SK-N-SH (cell line): ENCODE results near the gene TXNRD2. TPM values are rescaled to one million over a fixed set of nuclear protein-coding genes. Genes with fewer than 3 reads are reported as not detected.

Experiments used
- CTCF ChIA-PET: fragments of 300-600, 350-600 bp; formaldehyde crosslinking; extraction: SDS; loops from one replicate; lab custom pipeline; 2021; lab: Yijun Ruan, JAX
- POLR2A ChIA-PET: fragments of 350-600 bp; sonication (Branson Sonifier 250); formaldehyde crosslinking; extraction: SDS; loops from one replicate; lab custom pipeline; 2020; ENCODE audit warnings: antibody characterized with exemption, inconsistent platforms; lab: Yijun Ruan, JAX
- DNase-seq: peaks from one replicate; pipeline ENCODE4 v3.0.0; 2012
- H2AFZ ChIP-seq: fragments of 200-600 bp; sonication (generic); 2 replicates; pipeline ENCODE4 v1.8.1; 2016; ENCODE audit warnings: antibody characterized with exemption, mild to moderate bottlenecking, low read depth
- H3F3A ChIP-seq: fragments of 200-600 bp; sonication (generic); replicated peaks from 2 replicates; pipeline ENCODE3; 2016; ENCODE audit warnings: antibody characterized with exemption, mild to moderate bottlenecking; ENCODE audit not compliant: insufficient read depth
- H3K27ac ChIP-seq, 2 experiments: fragments of 200-500 bp in 1 of 2; fragments of 200-600 bp in 1 of 2; sonication (Bioruptor generic) in 1 of 2; sonication (generic), shearing (Covaris generic) in 1 of 2; 2 replicates each; pipeline versions ENCODE4 v1.5.1 to v1.6.1; 2014 to 2016; ENCODE audit warnings: low read depth in 2 of 2, inconsistent platforms in 1 of 2, low read length in 1 of 2, mild to moderate bottlenecking in 1 of 2, mixed read lengths in 1 of 2
- H3K27me3 ChIP-seq: fragments of 200-600 bp; sonication (generic), shearing (Covaris generic); 2 replicates; pipeline ENCODE4 v1.6.1; 2016; ENCODE audit warnings: mixed run types; ENCODE audit not compliant: insufficient read depth
- H3K36me3 ChIP-seq, 2 experiments: fragments of 200-500 bp in 1 of 2; fragments of 200-600 bp in 1 of 2; sonication (Bioruptor generic) in 1 of 2; sonication (generic) in 1 of 2; replicated peaks in 1 of 2; 2 replicates each; pipeline versions ENCODE3 to v1.5.1; 2014 to 2016; ENCODE audit warnings: low read length in 1 of 2, mild to moderate bottlenecking in 1 of 2; ENCODE audit not compliant: insufficient read depth in 2 of 2, control insufficient read depth in 1 of 2
- H3K4me1 ChIP-seq, 2 experiments: fragments of 200-500 bp in 1 of 2; fragments of 200-600 bp in 1 of 2; sonication (Bioruptor generic) in 1 of 2; sonication (generic), shearing (Covaris generic) in 1 of 2; 2 replicates each; pipeline versions ENCODE4 v1.5.1 to v1.6.1; 2014 to 2016; ENCODE audit warnings: low read depth in 1 of 2, low read length in 1 of 2, mixed run types in 1 of 2; ENCODE audit not compliant: insufficient read depth in 2 of 2, control insufficient read depth in 1 of 2
- H3K4me2 ChIP-seq: fragments of 200-600 bp; sonication (generic), shearing (Covaris generic); 2 replicates; pipeline ENCODE4 v1.6.1; 2017; ENCODE audit warnings: mixed run types
- H3K4me3 ChIP-seq, 2 experiments: fragments of 200-500 bp in 1 of 2; fragments of 200-600 bp in 1 of 2; sonication (Bioruptor generic) in 1 of 2; sonication (generic), shearing (Covaris generic) in 1 of 2; 2 replicates each; pipeline versions ENCODE4 v1.5.1 to v1.8.1; 2014 to 2016; ENCODE audit warnings: low read depth in 2 of 2, inconsistent platforms in 1 of 2, low read length in 1 of 2, mild to moderate bottlenecking in 1 of 2, mixed read lengths in 1 of 2, moderate library complexity in 1 of 2
- H3K79me2 ChIP-seq: fragments of 200-600 bp; sonication (generic); 2 replicates; pipeline ENCODE4 v1.8.1; 2017; ENCODE audit warnings: mild to moderate bottlenecking; ENCODE audit not compliant: insufficient read depth
- H3K9ac ChIP-seq: fragments of 200-600 bp; sonication (generic); 2 replicates; pipeline ENCODE4 v1.6.1; 2017; ENCODE audit warnings: mixed run types
- H3K9me2 ChIP-seq: fragments of 200-600 bp; sonication (generic); 2 replicates; pipeline ENCODE4 v1.6.1; 2017; ENCODE audit warnings: mixed run types
- H3K9me3 ChIP-seq: fragments of 200-600 bp; sonication (generic); 2 replicates; pipeline ENCODE4 v1.6.1; 2017; ENCODE audit warnings: mixed run types, mild to moderate bottlenecking, moderate library complexity
- H4K20me1 ChIP-seq: fragments of 200-600 bp; sonication (generic); 2 replicates; pipeline ENCODE4 v1.6.1; 2017; ENCODE audit warnings: mild to moderate bottlenecking, mixed run types; ENCODE audit not compliant: insufficient read depth
- CHD2 ChIP-seq: fragments of 150-350 bp; IDR thresholded peaks from 2 replicates; pipeline ENCODE4 v1.6.1; 2018; ENCODE audit warnings: low read length; ENCODE audit not compliant: partially characterized antibody
- EP300 ChIP-seq, 2 experiments: IDR thresholded peaks; 2 replicates each; pipeline versions ENCODE4 v1.4.0 to v1.6.1; 2012; ENCODE audit warnings: borderline replicate concordance in 1 of 2, low read depth in 1 of 2, low read length in 1 of 2
- EZH2phosphoT487 ChIP-seq: fragments of 200-600 bp; sonication (generic); IDR thresholded peaks from 2 replicates; pipeline ENCODE4 v1.6.1; 2017; ENCODE audit warnings: low read depth, mixed run types, mild to moderate bottlenecking, antibody characterized with exemption, moderate library complexity, borderline replicate concordance
- GABPA ChIP-seq: IDR thresholded peaks from 2 replicates; pipeline ENCODE4 v1.4.0; 2012; ENCODE audit warnings: low read depth, mild to moderate bottlenecking
- NRF1 ChIP-seq: IDR thresholded peaks from 2 replicates; pipeline ENCODE4 v1.6.1; 2012; ENCODE audit warnings: low read depth, mild to moderate bottlenecking, low read length
- POLR2AphosphoS5 ChIP-seq: IDR thresholded peaks from 2 replicates; pipeline ENCODE4 v1.6.1; 2012; ENCODE audit warnings: low read depth, low read length
- RAD21 ChIP-seq: IDR thresholded peaks from 2 replicates; pipeline ENCODE4 v1.6.1; 2012; ENCODE audit warnings: mild to moderate bottlenecking, low read length
- REST ChIP-seq: IDR thresholded peaks from 2 replicates; pipeline ENCODE4 v1.6.1; 2012; ENCODE audit warnings: mild to moderate bottlenecking, low read depth, low read length, moderate library complexity
- RFX5 ChIP-seq: IDR thresholded peaks from 2 replicates; pipeline ENCODE4 v1.6.1; 2012; ENCODE audit warnings: mild to moderate bottlenecking, improper control_type of control experiment, low read length
- TAF1 ChIP-seq: IDR thresholded peaks from 2 replicates; pipeline ENCODE4 v1.6.1; 2012; ENCODE audit warnings: low read depth, mild to moderate bottlenecking, low read length, moderate library complexity, borderline replicate concordance
- WGBS: methylation state at CpG from one replicate; pipeline ENCODE4 v1.1.6; 2017; ENCODE audit warnings: low lambda C conversion rate; 5-methylcytosine and 5-hydroxymethylcytosine counted together
- polyA plus RNA-seq, 3 experiments: library from polyadenylated mRNA; depleted of rRNA; stranded (reverse); fragments of >200 nt; gene quantifications; 2 replicates each; pipeline ENCODE4 v1.2.3, GENCODE V29; 2012
- TF ChIP-seq, protein P1 (sequence below): fragments of 150-350 bp; IDR thresholded peaks from 2 replicates; pipeline ENCODE4 v1.6.1; 2017; ENCODE audit warnings: antibody characterized with exemption, low read length, low read depth, borderline replicate concordance
- TF ChIP-seq, protein P2 (sequence below): IDR thresholded peaks from 2 replicates; pipeline ENCODE4 v1.4.0; 2012; ENCODE audit warnings: low read depth
- TF ChIP-seq, protein P3 (sequence below): IDR thresholded peaks from 2 replicates; pipeline ENCODE4 v1.4.0; 2012; ENCODE audit warnings: low read depth, borderline replicate concordance

Gene TXNRD2
- polyA plus RNA-seq, 1 of the 3 experiments (the other 2 are of a cell fraction): 34.7 TPM

DNA sequence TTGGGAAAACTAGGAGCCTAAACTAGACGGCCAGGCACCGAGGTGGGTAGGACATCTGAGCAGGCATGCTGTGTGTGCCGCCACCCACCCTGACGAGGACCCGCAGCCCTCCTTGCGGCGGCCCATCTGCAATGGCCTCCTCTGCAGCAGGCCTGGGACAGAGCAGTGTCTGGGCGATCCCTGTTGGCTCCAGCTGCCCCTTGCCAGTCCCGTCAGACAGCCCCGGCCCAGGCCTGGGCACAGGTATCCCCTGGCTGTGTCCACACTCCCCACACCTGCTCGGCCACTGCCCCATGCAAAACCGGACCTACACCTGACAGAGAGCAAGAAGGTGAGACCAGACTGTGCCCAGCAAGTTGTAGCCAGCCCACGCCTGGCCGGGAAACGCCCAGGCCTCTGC is 48.3 kb downstream of the TXNRD2 start:
- H3K27ac ChIP-seq: peak overlapping the region in 1 of 2 experiments; percentile 98; a peak in 2 of 4 replicates
- 90% methylated on average over 10 of the region's 15 CpGs for WGBS
- CTCF ChIA-PET: interaction anchor here (0.7 to 1.9 kb wide), 5 partner anchors 9 to 137 kb away, joined by 3 to 7 read pairs (median 4); no protein-coding TSS in a partner anchor
- TF ChIP-seq, protein P1, sequence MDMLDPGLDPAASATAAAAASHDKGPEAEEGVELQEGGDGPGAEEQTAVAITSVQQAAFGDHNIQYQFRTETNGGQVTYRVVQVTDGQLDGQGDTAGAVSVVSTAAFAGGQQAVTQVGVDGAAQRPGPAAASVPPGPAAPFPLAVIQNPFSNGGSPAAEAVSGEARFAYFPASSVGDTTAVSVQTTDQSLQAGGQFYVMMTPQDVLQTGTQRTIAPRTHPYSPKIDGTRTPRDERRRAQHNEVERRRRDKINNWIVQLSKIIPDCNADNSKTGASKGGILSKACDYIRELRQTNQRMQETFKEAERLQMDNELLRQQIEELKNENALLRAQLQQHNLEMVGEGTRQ: no peak
- no peak for TF ChIP-seq POLR2AphosphoS5
- TF ChIP-seq EZH2phosphoT487: no peak
- TF ChIP-seq REST: no peak
- TF ChIP-seq RAD21: no peak
- TF ChIP-seq EP300 (IDR thresholded peaks at IDR 0.05; ENCODE audit: borderline replicate concordance in 1 of 2, low read depth in 1 of 2, low read length in 1 of 2): no peak
- TF ChIP-seq GABPA: no peak
- TF ChIP-seq, protein P2, sequence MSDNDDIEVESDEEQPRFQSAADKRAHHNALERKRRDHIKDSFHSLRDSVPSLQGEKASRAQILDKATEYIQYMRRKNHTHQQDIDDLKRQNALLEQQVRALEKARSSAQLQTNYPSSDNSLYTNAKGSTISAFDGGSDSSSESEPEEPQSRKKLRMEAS: no peak
- TF ChIP-seq CHD2: no peak
- TF ChIP-seq TAF1: no peak
- TF ChIP-seq NRF1: no peak
- TF ChIP-seq, protein P3, sequence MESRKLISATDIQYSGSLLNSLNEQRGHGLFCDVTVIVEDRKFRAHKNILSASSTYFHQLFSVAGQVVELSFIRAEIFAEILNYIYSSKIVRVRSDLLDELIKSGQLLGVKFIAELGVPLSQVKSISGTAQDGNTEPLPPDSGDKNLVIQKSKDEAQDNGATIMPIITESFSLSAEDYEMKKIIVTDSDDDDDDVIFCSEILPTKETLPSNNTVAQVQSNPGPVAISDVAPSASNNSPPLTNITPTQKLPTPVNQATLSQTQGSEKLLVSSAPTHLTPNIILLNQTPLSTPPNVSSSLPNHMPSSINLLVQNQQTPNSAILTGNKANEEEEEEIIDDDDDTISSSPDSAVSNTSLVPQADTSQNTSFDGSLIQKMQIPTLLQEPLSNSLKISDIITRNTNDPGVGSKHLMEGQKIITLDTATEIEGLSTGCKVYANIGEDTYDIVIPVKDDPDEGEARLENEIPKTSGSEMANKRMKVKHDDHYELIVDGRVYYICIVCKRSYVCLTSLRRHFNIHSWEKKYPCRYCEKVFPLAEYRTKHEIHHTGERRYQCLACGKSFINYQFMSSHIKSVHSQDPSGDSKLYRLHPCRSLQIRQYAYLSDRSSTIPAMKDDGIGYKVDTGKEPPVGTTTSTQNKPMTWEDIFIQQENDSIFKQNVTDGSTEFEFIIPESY: no peak
- no peak for TF ChIP-seq RFX5
- no peak for DNase-seq
- no peaks in the 10 kb centered on the region for H3K79me2 ChIP-seq
- no peaks in the 10 kb centered on the region for H3K9me2 ChIP-seq
- no peaks in the 10 kb centered on the region for H3K27me3 ChIP-seq
- H3K36me3 ChIP-seq: peaks cover 0 to 2% of the 10 kb centered on the region in 2 experiments
- POLR2A ChIA-PET: no interaction called here
- H3K4me1 ChIP-seq: peaks cover 31 to 55% of the 10 kb centered on the region in 2 experiments
- H2AFZ ChIP-seq: no peak overlapping the region
- no peak overlapping the region for H3K9ac ChIP-seq
- H3K9me3 ChIP-seq: no peaks in the 10 kb centered on the region
- H3F3A ChIP-seq: peaks cover 8% of the 10 kb centered on the region
- no peak overlapping the region for H3K4me3 ChIP-seq
- no peak overlapping the region for H3K4me2 ChIP-seq
- H4K20me1 ChIP-seq: no peaks in the 10 kb centered on the region
